OCI-LY1 (cell line): ENCODE data around the gene PPIF.

Experiments
- EZH2 ChIP-seq: fragments of 200-600 bp; sonication (generic), shearing (Covaris generic); IDR thresholded peaks from 2 replicates; pipeline ENCODE4 v1.8.0; 2017; ENCODE audit warnings: borderline replicate concordance, mixed run types, mild to moderate bottlenecking, antibody characterized with exemption, low read length, moderate library complexity, mixed read lengths
- TF ChIP-seq, protein P1 (sequence below): fragments of 200-600 bp; sonication (generic), shearing (Covaris generic); IDR thresholded peaks from 2 replicates; pipeline ENCODE4 v1.5.1; 2017; ENCODE audit warnings: mild to moderate bottlenecking, antibody characterized with exemption, low read length, moderate library complexity, mixed read lengths

DNA sequence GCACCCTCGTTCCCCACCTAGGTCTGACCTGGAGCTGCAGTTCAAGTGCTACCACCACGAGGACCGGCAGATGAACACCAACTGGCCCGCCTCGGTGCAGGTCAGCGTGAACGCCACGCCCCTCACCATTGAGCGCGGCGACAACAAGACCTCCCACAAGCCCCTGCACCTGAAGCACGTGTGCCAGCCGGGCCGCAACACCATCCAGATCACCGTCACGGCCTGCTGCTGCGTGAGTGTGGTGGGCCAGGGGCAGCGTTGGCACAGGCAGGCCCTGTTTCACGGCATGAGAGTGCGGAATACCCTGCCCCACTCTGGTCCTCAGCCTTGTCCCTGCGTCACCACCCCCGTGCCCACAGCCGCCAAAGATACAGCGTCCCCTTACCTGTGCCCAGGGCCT is 46.6 kb upstream of the PPIF start:
- TF ChIP-seq, protein P1, sequence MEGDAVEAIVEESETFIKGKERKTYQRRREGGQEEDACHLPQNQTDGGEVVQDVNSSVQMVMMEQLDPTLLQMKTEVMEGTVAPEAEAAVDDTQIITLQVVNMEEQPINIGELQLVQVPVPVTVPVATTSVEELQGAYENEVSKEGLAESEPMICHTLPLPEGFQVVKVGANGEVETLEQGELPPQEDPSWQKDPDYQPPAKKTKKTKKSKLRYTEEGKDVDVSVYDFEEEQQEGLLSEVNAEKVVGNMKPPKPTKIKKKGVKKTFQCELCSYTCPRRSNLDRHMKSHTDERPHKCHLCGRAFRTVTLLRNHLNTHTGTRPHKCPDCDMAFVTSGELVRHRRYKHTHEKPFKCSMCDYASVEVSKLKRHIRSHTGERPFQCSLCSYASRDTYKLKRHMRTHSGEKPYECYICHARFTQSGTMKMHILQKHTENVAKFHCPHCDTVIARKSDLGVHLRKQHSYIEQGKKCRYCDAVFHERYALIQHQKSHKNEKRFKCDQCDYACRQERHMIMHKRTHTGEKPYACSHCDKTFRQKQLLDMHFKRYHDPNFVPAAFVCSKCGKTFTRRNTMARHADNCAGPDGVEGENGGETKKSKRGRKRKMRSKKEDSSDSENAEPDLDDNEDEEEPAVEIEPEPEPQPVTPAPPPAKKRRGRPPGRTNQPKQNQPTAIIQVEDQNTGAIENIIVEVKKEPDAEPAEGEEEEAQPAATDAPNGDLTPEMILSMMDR: no peak
- TF ChIP-seq EZH2: no peak
